Hepatocyte (in vitro differentiated cells): ENCODE measurements around the gene CCDC117. TPM values are rescaled to one million over a fixed set of nuclear protein-coding genes. Genes with fewer than 3 reads are reported as not detected.

ENCODE experiments used
- DNase-seq: peaks from one replicate; pipeline ENCODE4 v3.0.0-alpha.2; 2016; ENCODE audit warnings: low spot score
- H2AFZ ChIP-seq: fragments of 200-600 bp; sonication (generic); 2 replicates; pipeline ENCODE4 v1.6.0; 2016; ENCODE audit warnings: antibody characterized with exemption, mild to moderate bottlenecking
- H3K27ac ChIP-seq: fragments of 200-600 bp; sonication (generic); 2 replicates; pipeline ENCODE4 v1.5.1; 2016; ENCODE audit warnings: mild to moderate bottlenecking
- H3K27me3 ChIP-seq: fragments of 200-600 bp; sonication (generic); 2 replicates; pipeline ENCODE4 v1.6.1; 2016
- H3K36me3 ChIP-seq: fragments of 200-600 bp; sonication (generic); replicated peaks from 2 replicates; pipeline ENCODE4 v1.5.1; 2016; ENCODE audit warnings: low read depth; ENCODE audit not compliant: insufficient read depth
- H3K4me1 ChIP-seq: fragments of 200-600 bp; sonication (generic); 2 replicates; pipeline ENCODE4 v1.5.1; 2016; ENCODE audit warnings: mild to moderate bottlenecking, moderate library complexity; ENCODE audit not compliant: insufficient read depth
- H3K4me2 ChIP-seq: fragments of 200-600 bp; sonication (generic); 2 replicates; pipeline ENCODE4 v1.6.0; 2016
- H3K4me3 ChIP-seq: fragments of 200-600 bp; sonication (generic); 2 replicates; pipeline ENCODE4 v1.5.1; 2016; ENCODE audit warnings: mild to moderate bottlenecking
- H3K79me2 ChIP-seq: fragments of 200-600 bp; sonication (generic); 2 replicates; pipeline ENCODE4 v1.6.0; 2017; ENCODE audit warnings: mild to moderate bottlenecking
- H3K9me2 ChIP-seq: fragments of 200-600 bp; sonication (generic); replicated peaks from 2 replicates; pipeline ENCODE4 v1.6.0; 2017; ENCODE audit warnings: mild to moderate bottlenecking; ENCODE audit not compliant: insufficient read depth
- H3K9me3 ChIP-seq: fragments of 200-600 bp; sonication (generic); 2 replicates; pipeline ENCODE4 v1.5.1; 2016; ENCODE audit warnings: low read depth, mild to moderate bottlenecking
- H4K20me1 ChIP-seq: fragments of 200-600 bp; sonication (generic); 2 replicates; pipeline ENCODE4 v1.6.0; 2016; ENCODE audit warnings: mild to moderate bottlenecking; ENCODE audit not compliant: insufficient read depth, poor library complexity, severe bottlenecking
- EZH2 ChIP-seq: fragments of 200-600 bp; sonication (generic); IDR thresholded peaks from 2 replicates; pipeline ENCODE4 v1.6.1; 2016; ENCODE audit warnings: antibody characterized with exemption, mild to moderate bottlenecking, borderline replicate concordance
- EZH2phosphoT487 ChIP-seq: fragments of 200-600 bp; sonication (generic); IDR thresholded peaks from one replicate; pipeline ENCODE4 v1.6.1; 2018; ENCODE audit warnings: antibody characterized with exemption, mild to moderate bottlenecking, low read depth, moderate library complexity; ENCODE audit not compliant: unreplicated experiment, severe bottlenecking
- WGBS: methylation state at CpG from one replicate; pipeline ENCODE4 v1.1.6; 2016; ENCODE audit warnings: low lambda C conversion rate; ENCODE audit errors: missing lambda C conversion rate; 5-methylcytosine and 5-hydroxymethylcytosine counted together
- polyA plus RNA-seq: library from polyadenylated mRNA; unstranded; fragments of >200 nt; fragmentation: Nextera tagmentation; extraction: Ambion mirVana; gene quantifications from 2 replicates; pipeline ENCODE4 v1.2.1, GENCODE V29; 2016
- total RNA-seq: library from RNA; depleted of rRNA; stranded (reverse); fragments of >200 nt; gene quantifications from 2 replicates; pipeline ENCODE4 v1.2.3, GENCODE V29; 2014
- TF ChIP-seq, protein P1 (sequence below): fragments of 200-600 bp; sonication (generic); IDR thresholded peaks from 2 replicates; pipeline ENCODE4 v1.5.1; 2016; ENCODE audit warnings: antibody characterized with exemption, mild to moderate bottlenecking; ENCODE audit not compliant: poor library complexity

Gene CCDC117
- total and polyA plus RNA-seq, 2 experiments from 2014 or later: 16.5 to 41.7 TPM

- Histone ChIP-seq H3K9me3 (no peaks in the 10 kb centered on the region), H3K79me2 (peaks cover 9% of the 10 kb centered on the region), H4K20me1 (no peaks in the 10 kb centered on the region), H3K4me3 (no peak overlapping the region), H3K4me1 (no peaks in the 10 kb centered on the region), H3K27me3 (no peaks in the 10 kb centered on the region), H3K36me3 (no peaks in the 10 kb centered on the region), H3K27ac (no peak overlapping the region), H3K4me2 (no peak overlapping the region), H2AFZ (no peak overlapping the region), H3K9me2 (no peaks in the 10 kb centered on the region)
- 93% methylated on average over 6 of the region's 6 CpGs for WGBS
- TF ChIP-seq EZH2: no peak
- no peak for TF ChIP-seq EZH2phosphoT487
- TF ChIP-seq, protein P1, sequence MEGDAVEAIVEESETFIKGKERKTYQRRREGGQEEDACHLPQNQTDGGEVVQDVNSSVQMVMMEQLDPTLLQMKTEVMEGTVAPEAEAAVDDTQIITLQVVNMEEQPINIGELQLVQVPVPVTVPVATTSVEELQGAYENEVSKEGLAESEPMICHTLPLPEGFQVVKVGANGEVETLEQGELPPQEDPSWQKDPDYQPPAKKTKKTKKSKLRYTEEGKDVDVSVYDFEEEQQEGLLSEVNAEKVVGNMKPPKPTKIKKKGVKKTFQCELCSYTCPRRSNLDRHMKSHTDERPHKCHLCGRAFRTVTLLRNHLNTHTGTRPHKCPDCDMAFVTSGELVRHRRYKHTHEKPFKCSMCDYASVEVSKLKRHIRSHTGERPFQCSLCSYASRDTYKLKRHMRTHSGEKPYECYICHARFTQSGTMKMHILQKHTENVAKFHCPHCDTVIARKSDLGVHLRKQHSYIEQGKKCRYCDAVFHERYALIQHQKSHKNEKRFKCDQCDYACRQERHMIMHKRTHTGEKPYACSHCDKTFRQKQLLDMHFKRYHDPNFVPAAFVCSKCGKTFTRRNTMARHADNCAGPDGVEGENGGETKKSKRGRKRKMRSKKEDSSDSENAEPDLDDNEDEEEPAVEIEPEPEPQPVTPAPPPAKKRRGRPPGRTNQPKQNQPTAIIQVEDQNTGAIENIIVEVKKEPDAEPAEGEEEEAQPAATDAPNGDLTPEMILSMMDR: no peak
- no peak for DNase-seq
These were observed 3.6 kb upstream of the CCDC117 start for GRCh38 chr22:28768701-28769393.

DNA sequence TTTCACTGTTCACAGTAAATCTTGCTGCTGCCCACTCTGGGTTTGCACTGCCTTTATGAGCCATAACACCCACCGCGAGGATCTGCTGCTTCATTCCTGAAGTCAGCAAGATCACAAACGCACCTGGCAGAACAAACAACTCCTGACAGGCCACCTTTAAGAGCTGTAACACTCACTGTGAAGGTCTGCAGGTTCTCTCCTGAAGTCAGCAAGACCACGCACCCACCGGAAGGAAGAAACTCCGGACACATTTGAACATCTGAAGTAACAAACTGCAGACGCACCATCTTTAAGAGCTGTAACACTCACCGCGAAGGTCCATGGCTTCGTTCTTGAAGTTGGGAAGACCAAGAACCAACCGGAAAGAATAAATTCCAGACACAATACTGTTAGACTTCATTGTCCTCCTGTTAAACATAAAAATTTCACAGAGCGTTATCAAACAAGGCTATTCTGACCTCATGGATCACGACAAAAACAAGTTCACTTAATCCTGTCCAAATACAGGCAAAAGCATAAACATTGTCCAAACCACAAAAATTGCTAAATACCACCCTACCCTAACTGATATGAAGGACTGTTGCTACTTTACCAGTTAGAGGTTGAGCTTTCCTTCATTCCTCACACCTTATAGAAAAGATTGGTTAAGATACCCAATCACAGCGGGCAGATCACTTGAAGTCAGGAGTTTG lies 3.0 kb upstream of the CCDC117 start:
- TF ChIP-seq, protein P1: no peak
- no peak for TF ChIP-seq EZH2phosphoT487
- no peak for TF ChIP-seq EZH2
- Histone ChIP-seq H3K4me3 (no peak overlapping the region), H3K9me2 (no peaks in the 10 kb centered on the region), H2AFZ (no peak overlapping the region), H3K27ac (no peak overlapping the region), H3K36me3 (no peaks in the 10 kb centered on the region), H3K4me2 (no peak overlapping the region), H3K79me2 (peaks cover 15% of the 10 kb centered on the region), H4K20me1 (no peaks in the 10 kb centered on the region), H3K27me3 (no peaks in the 10 kb centered on the region), H3K9me3 (no peaks in the 10 kb centered on the region), H3K4me1 (peaks cover 5% of the 10 kb centered on the region)
- WGBS: 84% methylated on average over 14 of the region's 14 CpGs
- no peak for DNase-seq

DNA sequence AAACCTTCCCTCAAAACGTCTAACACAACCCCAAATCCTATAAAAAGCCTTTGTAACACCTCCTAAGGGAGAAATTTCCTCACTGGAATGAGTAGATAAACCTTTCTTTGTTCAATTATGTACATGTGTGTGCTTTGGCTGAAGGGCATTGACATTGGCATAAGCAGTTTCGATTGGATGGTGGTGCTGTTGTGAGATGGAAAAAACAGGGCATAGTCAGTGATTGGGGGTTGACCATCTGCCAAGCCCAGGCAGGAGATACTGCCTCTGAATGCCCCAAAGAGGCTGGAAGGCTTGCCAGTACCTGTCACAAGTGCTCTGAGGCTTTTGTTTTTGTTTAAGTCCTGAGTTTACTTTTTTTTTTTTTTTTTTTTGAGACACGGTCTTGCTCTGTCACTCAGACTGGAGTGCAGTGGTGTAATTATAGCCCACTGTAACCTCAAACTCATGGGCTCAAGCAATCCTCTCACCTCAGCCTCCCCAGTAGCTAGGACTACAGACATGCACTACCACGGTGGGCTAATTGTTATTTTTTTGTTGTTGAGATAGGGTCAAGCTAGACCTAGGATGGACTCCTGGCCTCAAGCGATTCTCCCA lies 1.2 kb upstream of the CCDC117 start:
- no peak overlapping the region for H2AFZ ChIP-seq
- peaks cover 33% of the 10 kb centered on the region for H3K79me2 ChIP-seq
- WGBS: 86% methylated on average over 5 of the region's 5 CpGs
- DNase-seq: no peak
- H3K9me3 ChIP-seq: no peaks in the 10 kb centered on the region
- no peaks in the 10 kb centered on the region for H4K20me1 ChIP-seq
- H3K36me3 ChIP-seq: no peaks in the 10 kb centered on the region
- no peak overlapping the region for H3K27ac ChIP-seq
- H3K4me2 ChIP-seq: no peak overlapping the region
- TF ChIP-seq, protein P1: no peak
- no peak for TF ChIP-seq EZH2
- TF ChIP-seq EZH2phosphoT487: no peak
- no peaks in the 10 kb centered on the region for H3K27me3 ChIP-seq
- no peaks in the 10 kb centered on the region for H3K9me2 ChIP-seq
- peaks cover 9% of the 10 kb centered on the region for H3K4me1 ChIP-seq
- no peak overlapping the region for H3K4me3 ChIP-seq
